Peyer's patch (tissue), 4 donors: ENCODE measurements around the gene MYDGF. TPM values are rescaled to one million over a fixed set of nuclear protein-coding genes. Genes with fewer than 3 reads are reported as not detected.

Experiments used
- DNase-seq, 3 donors: peaks; one replicate each; pipeline ENCODE4 v3.0.0-alpha.2; 2017 to 2019
- H3K27ac ChIP-seq, 4 donors: fragments of 200-600 bp; sonication (generic); one replicate each; pipeline ENCODE4 v1.5.1; 2016 to 2019
- H3K27me3 ChIP-seq, 2 donors: fragments of 200-600 bp; sonication (generic); one replicate each; pipeline ENCODE4 v1.5.1; 2019
- H3K36me3 ChIP-seq, 3 donors: fragments of 200-600 bp; sonication (generic); one replicate each; pipeline ENCODE4 v1.5.1; 2016 to 2019
- H3K4me1 ChIP-seq, 4 donors: fragments of 200-600 bp; sonication (generic); one replicate each; pipeline ENCODE4 v1.5.1; 2016 to 2019
- H3K4me3 ChIP-seq, 4 donors: fragments of 200-600 bp; sonication (generic); 1 replicate in 3 of 4; 2 replicates in 1 of 4; pipeline ENCODE4 v1.5.1; 2016 to 2019; ENCODE audit warnings: mild to moderate bottlenecking in 1 of 4
- H3K9me3 ChIP-seq, 4 donors: fragments of 200-600 bp; sonication (generic); one replicate each; pipeline ENCODE4 v1.5.1; 2016 to 2019; ENCODE audit warnings: mild to moderate bottlenecking in 1 of 4
- CTCF ChIP-seq, 6 experiments: fragments of 450-650 bp in 4 of 6; fragments of 200-600 bp in 2 of 6; sonication (generic) in 1 of 6; IDR thresholded peaks; one replicate each; pipeline ENCODE4 v1.5.1; 2017 to 2019; ENCODE audit warnings: antibody characterized with exemption in 6 of 6, mild to moderate bottlenecking in 3 of 6, moderate library complexity in 1 of 6
- POLR2A ChIP-seq, 2 donors: fragments of 450-650 bp; IDR thresholded peaks; one replicate each; pipeline ENCODE4 v1.5.1; 2017; ENCODE audit warnings: antibody characterized with exemption in 2 of 2, mild to moderate bottlenecking in 2 of 2, moderate library complexity in 2 of 2
- total RNA-seq, 4 donors: library from RNA; depleted of rRNA; stranded (reverse); fragments of >200 nt; gene quantifications; one replicate each; pipeline ENCODE4 v1.1.0, GENCODE V29; 2016

Gene MYDGF
- total RNA-seq, 4 donors from 2014 or later, result 9.9 to 45.9 (median 40.3) TPM

- no peak for TF ChIP-seq CTCF (IDR thresholded peaks at IDR 0.05)
- no peak for TF ChIP-seq POLR2A (IDR thresholded peaks at IDR 0.05)
- no peak for DNase-seq
- Histone ChIP-seq H3K27me3 (no peaks in the 10 kb centered on the region), H3K27ac (no peak overlapping the region), H3K36me3 (peaks cover 0 to 75% (median 5%) of the 10 kb centered on the region in 3 donors), H3K4me1 (no peaks in the 10 kb centered on the region), H3K4me3 (no peak overlapping the region), H3K9me3 (no peaks in the 10 kb centered on the region)
Measured at GRCh38 chr19:4703671-4704316, 33.7 kb upstream of the MYDGF start.

- Histone ChIP-seq H3K9me3 (no peaks in the 10 kb centered on the region), H3K4me1 (no peaks in the 10 kb centered on the region), H3K27ac (no peak overlapping the region), H3K27me3 (no peaks in the 10 kb centered on the region), H3K4me3 (no peak overlapping the region), H3K36me3 (peaks cover 0 to 85% (median 5%) of the 10 kb centered on the region in 3 donors)
- DNase-seq, result no peak
- no peak for TF ChIP-seq POLR2A (IDR thresholded peaks at IDR 0.05)
- no peak for TF ChIP-seq CTCF (IDR thresholded peaks at IDR 0.05)
Measured at GRCh38 chr19:4702764-4703163, 32.6 kb upstream of the MYDGF start.

- H3K4me3 ChIP-seq, result no peak overlapping the region
- H3K36me3 ChIP-seq, result peaks cover 0 to 91% (median 5%) of the 10 kb centered on the region in 3 donors
- no peak overlapping the region for H3K27ac ChIP-seq
- no peak for DNase-seq
- H3K9me3 ChIP-seq, result no peaks in the 10 kb centered on the region
- TF ChIP-seq POLR2A (IDR thresholded peaks at IDR 0.05) (no peak), CTCF (IDR thresholded peaks at IDR 0.05) (no peak)
- H3K27me3 ChIP-seq, result no peaks in the 10 kb centered on the region
- H3K4me1 ChIP-seq, result no peaks in the 10 kb centered on the region
Measured at GRCh38 chr19:4701557-4701956, 31.4 kb upstream of the MYDGF start.

- no peaks in the 10 kb centered on the region for H3K9me3 ChIP-seq
- H3K4me3 ChIP-seq, result no peak overlapping the region
- H3K36me3 ChIP-seq, result peaks cover 0 to 93% (median 5%) of the 10 kb centered on the region in 3 donors
- TF ChIP-seq CTCF (IDR thresholded peaks at IDR 0.05) (no peak), POLR2A (IDR thresholded peaks at IDR 0.05) (no peak)
- H3K27me3 ChIP-seq, result no peaks in the 10 kb centered on the region
- H3K27ac ChIP-seq, result no peak overlapping the region
- no peaks in the 10 kb centered on the region for H3K4me1 ChIP-seq
- DNase-seq, result no peak
Measured at GRCh38 chr19:4700693-4700970, 30.5 kb upstream of the MYDGF start.

GRCh38 chr19:4699826-4700692 is 29.9 kb upstream of the MYDGF start:
- TF ChIP-seq CTCF (IDR thresholded peaks at IDR 0.05), result no peak
- TF ChIP-seq POLR2A (IDR thresholded peaks at IDR 0.05), result no peak
- no peaks in the 10 kb centered on the region for H3K4me1 ChIP-seq
- H3K27ac ChIP-seq, result no peak overlapping the region
- H3K4me3 ChIP-seq, result no peak overlapping the region
- no peak for DNase-seq
- H3K27me3 ChIP-seq, result no peaks in the 10 kb centered on the region
- no peaks in the 10 kb centered on the region for H3K9me3 ChIP-seq
- H3K36me3 ChIP-seq, result peaks cover 0 to 95% (median 5%) of the 10 kb centered on the region in 3 donors
